Astrocyte of the cerebellum (primary cell): ENCODE data around the gene TTC39C.

ENCODE experiments used
- DNase-seq: peaks from one replicate; pipeline ENCODE4 v3.0.0-alpha.2; 2011; ENCODE audit warnings: low read depth
- H3K4me3 ChIP-seq: 2 replicates; pipeline ENCODE4 v1.5.1; 2011; ENCODE audit warnings: mild to moderate bottlenecking, low read depth, low read length, moderate library complexity
- in situ Hi-C: cut with HindIII; loops from 2 replicates; pipeline ENCODE4 v1.10.0; 2017; ENCODE audit warnings: low sequenced_read_pairs
- TF ChIP-seq, protein P1 (sequence below): IDR thresholded peaks from 2 replicates; pipeline ENCODE4 v1.5.1; 2012; ENCODE audit warnings: low read length, low read depth, moderate library complexity, mild to moderate bottlenecking; ENCODE audit errors: missing control alignments

TTC39C gene

DNA sequence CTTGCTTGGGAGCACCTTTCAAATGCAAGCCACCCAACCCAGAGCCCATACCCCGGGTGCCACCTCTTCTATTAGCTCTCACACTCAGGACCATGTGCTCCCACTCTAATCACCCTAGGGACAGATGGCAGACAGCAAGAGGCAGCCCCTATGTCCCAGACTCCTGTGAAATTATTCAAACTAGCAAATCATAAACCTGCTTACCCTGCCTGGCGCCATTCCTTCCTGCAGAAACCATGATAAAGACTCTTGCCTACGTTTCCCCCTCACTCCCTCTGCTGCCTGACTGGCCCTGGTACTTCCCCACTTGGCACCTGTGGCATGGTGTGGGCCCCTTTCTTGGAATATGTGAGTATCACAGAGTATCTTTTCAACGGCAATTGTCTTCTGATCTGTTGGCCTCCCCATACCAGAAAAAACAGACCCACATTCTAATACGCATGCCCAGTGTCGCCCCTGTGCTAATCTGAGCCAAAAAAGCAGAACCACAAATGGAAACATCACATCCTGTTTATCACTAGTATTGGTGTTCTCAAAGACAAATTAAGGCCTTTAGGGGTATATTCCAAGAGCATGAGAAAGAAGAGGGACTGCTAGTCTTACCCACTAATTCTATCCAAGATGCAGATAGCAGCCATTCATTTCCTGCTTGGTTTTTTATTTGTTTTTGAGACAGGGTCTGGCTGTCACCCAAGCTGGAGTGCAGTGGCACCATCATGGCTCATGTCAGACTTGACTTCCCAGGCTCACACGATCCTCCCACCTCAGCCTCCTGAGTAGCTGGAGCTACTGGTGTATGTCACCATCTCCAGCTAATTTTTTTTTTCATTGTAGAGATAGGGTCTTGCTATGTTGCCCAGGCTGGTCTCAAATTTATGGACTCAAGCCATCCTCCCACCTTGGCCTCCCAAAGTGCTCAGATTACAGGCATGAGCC is 44.1 kb upstream of the TTC39C start:
- in situ Hi-C loops = no loop called here
- TF ChIP-seq, protein P1, sequence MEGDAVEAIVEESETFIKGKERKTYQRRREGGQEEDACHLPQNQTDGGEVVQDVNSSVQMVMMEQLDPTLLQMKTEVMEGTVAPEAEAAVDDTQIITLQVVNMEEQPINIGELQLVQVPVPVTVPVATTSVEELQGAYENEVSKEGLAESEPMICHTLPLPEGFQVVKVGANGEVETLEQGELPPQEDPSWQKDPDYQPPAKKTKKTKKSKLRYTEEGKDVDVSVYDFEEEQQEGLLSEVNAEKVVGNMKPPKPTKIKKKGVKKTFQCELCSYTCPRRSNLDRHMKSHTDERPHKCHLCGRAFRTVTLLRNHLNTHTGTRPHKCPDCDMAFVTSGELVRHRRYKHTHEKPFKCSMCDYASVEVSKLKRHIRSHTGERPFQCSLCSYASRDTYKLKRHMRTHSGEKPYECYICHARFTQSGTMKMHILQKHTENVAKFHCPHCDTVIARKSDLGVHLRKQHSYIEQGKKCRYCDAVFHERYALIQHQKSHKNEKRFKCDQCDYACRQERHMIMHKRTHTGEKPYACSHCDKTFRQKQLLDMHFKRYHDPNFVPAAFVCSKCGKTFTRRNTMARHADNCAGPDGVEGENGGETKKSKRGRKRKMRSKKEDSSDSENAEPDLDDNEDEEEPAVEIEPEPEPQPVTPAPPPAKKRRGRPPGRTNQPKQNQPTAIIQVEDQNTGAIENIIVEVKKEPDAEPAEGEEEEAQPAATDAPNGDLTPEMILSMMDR = no peak
- DNase-seq = no peak
- no peak overlapping the region for H3K4me3 ChIP-seq

DNA sequence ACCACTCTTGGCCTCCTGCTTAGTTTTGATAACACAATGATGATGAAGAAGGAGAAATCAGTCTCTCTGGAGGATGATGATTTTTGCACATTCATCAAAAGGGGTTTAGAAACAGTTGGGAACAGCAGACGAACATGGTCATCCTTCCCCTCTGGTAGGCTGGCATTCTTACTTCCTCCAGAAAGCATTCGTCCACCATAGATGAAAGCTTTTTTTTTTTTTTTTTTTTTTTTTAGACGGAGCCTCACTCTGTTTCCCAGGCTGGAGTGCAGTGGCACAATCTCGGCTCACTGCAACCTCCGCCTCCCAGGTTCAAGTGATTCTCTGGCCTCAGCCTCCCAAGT is 43.5 kb upstream of the TTC39C start:
- in situ Hi-C loops = no loop called here
- no peak overlapping the region for H3K4me3 ChIP-seq
- DNase-seq = no peak
- TF ChIP-seq, protein P1 = no peak

DNA sequence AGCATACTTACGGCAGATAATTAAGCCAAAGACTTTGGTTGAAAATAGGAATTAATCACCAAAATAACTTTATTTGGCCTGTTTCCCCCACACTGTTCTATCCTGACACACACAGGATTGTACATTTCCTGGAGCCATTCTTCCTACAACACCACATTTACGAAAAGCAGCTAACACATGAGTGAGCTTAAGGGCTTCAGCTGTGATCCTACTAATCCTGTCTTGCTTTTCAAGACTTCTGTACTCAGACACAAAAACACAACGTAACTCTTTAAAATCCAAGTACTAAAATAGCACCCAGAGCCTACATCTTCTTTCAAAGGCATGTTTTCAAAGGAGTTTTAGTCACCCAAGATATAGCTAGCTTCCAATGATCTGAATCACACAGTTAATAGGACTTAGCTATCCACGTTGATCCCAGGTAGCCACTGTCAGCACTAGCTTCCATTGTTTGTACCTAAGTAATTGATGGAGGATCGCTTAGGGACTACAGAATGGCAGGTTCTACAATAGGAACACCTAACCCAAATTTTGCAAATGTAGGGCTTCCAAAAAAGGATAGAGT is 42.8 kb upstream of the TTC39C start:
- TF ChIP-seq, protein P1 = no peak

DNA sequence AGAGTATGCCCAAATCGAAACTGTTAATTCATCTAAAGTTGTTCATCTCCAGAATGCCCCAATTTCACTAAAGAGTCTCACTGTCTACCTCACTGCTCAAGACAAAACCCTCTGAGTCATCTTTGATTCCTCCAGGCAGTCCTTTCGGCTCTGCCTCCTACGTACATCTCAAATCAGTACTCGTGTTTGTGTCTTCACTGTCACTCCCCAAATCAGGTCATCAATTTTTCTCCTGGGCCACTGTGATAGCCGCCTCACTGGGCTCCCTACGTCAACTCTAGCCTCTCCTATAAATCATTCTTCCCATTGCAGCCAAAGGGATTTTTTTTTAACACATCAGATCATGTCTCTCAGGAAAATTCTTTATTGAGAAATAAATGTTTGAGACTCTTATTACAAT is 42.1 kb upstream of the TTC39C start:
- no peak for DNase-seq
- TF ChIP-seq, protein P1 = no peak
- in situ Hi-C loops = no loop called here
- no peak overlapping the region for H3K4me3 ChIP-seq

More for the DNA sequence above, 42.8 kb upstream of the TTC39C start:
- DNase-seq = no peak
- in situ Hi-C loops = no loop called here
- H3K4me3 ChIP-seq = no peak overlapping the region

DNA sequence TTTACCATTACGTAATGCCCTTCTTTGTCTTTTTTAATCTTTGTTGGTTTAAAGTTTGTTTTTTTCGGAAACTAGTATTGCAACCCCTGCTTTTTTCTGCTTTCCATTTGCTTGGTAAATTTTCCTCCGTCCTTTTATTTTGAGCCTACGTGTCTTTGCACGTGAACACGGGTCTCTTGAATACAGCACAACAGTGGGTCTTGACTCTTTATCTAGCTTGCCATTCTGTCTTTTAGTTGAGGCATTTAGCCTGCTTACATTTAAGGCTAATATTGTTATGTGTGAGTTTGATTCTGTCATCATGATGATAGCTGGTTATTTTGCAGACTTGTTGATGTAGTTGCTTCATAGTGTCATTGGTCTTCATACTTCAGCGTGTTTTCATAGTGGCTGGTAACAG is 37.5 kb upstream of the TTC39C start:
- H3K4me3 ChIP-seq = no peak overlapping the region
- DNase-seq = no peak
- TF ChIP-seq, protein P1 = no peak
- in situ Hi-C loops = no loop called here

DNA sequence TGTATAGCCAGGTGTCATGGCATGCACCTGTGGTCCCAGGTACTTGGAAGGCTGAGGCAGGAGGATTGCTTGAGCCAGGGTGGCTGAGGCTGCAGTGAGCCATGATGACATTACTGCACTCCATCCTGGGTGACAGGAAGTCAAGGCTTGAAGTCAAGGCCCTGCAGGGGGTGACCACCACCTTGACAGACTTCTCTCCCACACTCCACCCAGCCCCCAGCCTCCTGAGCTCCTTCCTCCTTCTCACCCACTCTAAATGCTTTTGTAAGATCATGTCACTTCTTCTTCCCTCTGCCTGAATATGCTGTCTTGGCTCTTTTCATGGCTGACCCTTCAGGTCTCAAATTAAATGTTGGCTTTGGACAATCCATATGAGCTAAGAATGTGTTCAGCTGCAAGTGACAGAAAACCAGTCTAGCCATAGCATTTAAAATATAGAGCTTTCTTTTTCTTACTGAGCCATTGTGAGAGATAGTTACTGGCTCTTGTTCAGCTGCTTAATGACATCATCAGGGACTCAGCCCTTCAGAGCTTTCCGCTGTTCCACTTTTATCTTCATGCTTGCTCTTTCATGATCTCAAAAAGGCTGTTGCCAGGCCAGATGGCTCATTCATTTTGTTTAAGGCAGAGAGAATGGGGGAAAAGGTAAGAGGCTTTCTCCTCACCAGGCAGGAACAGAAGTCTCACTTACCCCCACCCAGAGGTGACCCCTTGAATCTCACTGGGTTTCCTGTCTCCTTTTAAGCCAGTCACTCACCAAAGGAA is 36.7 kb upstream of the TTC39C start:
- in situ Hi-C loops = no loop called here
- TF ChIP-seq, protein P1 = no peak
- no peak overlapping the region for H3K4me3 ChIP-seq
- DNase-seq = no peak
